NOMO-1 treated with DMSO at 0.1 percent for 48 hours (cell line): Measurements from ENCODE around the gene LRP1.
A peak's percentile ranks its signal among the peaks of the same experiment; 100 is the strongest.
"Not testable (repeated sequence)": the region's sequence is repeated elsewhere in the genome, so short reads cannot be mapped to it uniquely, and the experiment has no call there.

ENCODE experiments used
- DNase-seq: peaks from one replicate; lab custom pipeline; 2025; ENCODE audit not compliant: unreplicated experiment; lab: John Stamatoyannopoulos, UW

The LRP1 gene

GRCh38 chr12:57110104-57111030, 17.9 kb upstream of the LRP1 start:
- DNase-seq, result peak; percentile 77

DNA sequence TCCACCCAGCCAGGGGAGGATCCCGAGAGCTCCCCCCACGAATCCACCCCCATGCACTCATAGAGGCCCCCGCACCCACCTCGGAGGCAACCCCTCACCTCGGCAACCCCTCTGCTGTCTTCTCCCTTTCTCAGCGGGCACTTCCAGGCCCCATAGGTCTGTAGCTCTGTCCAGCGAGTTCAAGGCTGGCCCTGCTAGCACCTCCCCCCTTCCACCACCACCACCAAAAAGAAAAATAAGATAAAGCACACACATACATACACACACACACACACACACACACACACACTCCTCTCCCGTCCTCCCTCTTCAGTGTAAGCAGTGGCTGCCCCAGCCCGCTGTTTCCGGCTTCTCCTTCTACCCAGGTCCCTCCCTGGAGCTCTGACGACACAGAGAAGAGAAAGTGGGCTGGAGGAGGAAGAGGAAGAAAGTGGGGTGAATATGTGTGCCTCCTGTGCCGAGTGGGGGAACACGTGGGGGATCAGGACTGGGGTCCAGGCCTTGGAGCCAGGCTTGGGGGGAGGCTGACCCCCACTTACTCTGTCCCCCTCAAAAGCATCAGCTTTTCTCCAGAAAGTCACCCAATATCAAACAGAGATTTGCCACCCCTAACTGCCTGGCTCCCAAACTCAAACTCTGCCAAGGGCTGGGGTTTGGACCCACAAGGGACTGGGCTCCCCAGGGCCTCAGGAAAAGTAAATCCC, 17.1 kb upstream of the LRP1 start, which contains the start of gene STAT6:
Gene STAT6, minus strand, starts transcription at position 332 of the 704 bp plus-strand sequence. CDS start 3,084 bp downstream, outside the sequence.
- peak; percentile 95 for DNase-seq

DNA sequence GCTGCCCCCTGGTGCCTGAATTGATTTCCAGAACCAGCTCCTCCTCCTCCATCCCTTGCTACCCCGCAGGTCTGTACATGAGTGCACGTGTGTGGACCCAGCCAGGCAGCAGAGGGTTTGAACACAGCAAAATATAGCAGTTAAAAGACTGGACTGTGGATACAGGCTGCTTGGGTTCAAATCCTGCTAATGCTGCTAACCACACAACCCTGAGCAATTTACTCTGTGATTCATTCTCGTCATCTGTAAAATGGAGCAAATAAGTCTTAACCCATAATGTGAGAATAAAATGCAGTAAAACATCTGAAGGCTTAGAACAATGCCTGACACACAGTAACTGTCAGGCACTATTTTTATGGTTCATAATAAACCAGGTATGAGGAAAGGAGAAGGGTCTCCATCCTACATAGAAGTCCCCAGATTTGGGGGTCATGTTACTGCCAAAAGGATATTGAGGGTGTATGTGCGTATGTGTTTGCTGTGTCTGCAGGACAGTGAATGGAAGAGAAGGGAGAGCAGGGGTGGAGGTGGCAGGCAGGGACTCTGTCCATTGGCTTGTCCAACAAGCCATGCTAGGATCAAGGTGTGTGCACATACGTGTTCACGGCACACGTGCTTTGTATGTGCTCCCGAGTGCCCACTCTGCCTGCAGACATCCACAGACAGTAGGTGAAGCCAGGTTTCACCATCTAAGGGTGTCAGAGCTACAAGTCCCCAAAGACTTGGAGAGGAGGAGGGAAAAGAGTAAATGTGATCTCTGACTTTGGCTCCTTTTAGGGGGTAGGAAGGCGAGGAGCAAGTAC, 15.6 kb upstream of the LRP1 start:
- DNase-seq, result no peak

GRCh38 chr12:57116580-57117281, 11.6 kb upstream of the LRP1 start:
- no peak for DNase-seq

DNA sequence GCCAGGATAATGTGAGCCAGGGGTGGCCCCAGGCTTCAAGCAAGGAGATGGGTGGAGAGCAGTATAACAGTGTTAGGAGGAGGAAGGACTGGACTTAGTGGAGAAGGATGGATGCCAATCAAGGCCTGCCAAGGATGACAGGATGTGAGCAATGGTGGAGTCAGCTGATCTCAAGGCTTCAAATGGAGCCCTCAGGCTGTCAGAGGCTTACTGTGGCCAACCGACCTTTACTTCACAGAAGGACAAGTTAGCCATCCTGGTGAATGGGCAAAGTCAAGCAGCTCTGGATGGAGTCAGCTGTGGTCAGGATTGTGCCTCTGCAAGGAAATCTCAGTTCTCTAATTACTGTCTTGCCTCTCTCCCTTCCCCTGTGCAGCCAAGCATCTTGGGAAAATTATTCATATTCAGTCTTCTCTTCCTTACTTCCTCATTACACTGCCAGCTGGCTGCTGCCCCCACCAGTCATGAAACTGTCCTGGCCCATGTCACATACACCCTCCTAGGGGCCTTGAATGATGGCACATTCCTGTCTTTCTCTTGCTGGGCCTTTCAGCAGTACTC, 9.5 kb upstream of the LRP1 start:
- DNase-seq, result peak; percentile 76

GRCh38 chr12:57119294-57120085, 8.8 kb upstream of the LRP1 start:
- DNase-seq, result no peak

GRCh38 chr12:57120718-57121117, 7.6 kb upstream of the LRP1 start:
- not testable (repeated sequence) for DNase-seq

GRCh38 chr12:57123813-57124212, 4.5 kb upstream of the LRP1 start:
- no peak for DNase-seq

DNA sequence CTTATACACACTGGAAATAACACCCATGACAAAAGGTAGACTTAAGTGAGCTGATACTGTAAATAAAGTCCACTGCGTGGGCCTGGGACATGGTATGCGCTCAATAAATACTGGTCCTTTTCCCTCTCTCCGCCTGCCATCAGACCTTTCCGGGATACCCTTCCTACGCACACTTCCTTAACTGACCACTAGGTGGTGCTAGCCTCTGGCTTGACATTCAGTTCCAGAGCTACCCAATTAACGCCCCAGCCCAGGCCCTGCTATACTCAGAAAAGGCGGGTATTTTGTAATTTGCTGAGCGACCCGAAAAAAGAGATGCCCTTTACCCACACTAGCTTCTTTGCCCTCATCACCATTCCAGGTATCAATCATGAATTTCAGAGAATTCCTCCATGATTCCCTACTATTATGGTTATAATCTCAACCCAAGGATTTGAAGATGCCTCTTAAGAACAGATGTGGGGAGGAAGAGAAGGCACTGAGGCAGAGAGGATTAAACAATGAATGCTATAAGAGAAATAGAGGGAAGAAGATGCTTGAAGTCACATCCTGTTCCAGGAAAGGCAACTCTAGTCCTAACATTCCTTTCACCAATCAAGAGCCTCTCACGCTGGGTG, 3.9 kb upstream of the LRP1 start:
- peak; percentile 79 for DNase-seq

- DNase-seq, result no peak
These were observed 2.2 kb upstream of the LRP1 start for GRCh38 chr12:57126061-57126460.

DNA sequence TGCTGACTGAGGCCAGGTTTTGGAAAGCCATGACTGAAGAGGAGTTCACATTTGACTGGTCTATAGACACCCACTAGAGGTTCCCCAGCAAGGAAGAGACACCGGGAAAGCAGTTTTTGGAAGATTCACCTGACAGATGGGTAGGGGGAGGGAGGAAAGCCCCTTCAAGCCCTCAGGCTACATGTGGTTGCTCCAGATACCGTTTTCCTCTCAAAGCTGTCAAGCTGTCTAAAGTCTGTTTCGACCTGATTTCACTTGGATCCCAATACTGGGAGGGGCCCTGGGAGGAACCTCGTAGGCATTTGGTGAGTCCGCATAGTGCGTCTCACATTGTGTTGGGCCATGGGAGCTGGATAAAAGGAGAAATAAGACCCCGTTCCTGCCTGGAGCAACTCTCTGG, 1.7 kb upstream of the LRP1 start:
- no peak for DNase-seq

GRCh38 chr12:57127101-57127725, 1.1 kb upstream of the LRP1 start:
- DNase-seq, result peak; percentile 32

GRCh38 chr12:57128519-57129247, 400 bp downstream of the LRP1 start:
- DNase-seq, result no peak

GRCh38 chr12:57129321-57129842, 1.1 kb downstream of the LRP1 start:
- DNase-seq, result no peak

DNA sequence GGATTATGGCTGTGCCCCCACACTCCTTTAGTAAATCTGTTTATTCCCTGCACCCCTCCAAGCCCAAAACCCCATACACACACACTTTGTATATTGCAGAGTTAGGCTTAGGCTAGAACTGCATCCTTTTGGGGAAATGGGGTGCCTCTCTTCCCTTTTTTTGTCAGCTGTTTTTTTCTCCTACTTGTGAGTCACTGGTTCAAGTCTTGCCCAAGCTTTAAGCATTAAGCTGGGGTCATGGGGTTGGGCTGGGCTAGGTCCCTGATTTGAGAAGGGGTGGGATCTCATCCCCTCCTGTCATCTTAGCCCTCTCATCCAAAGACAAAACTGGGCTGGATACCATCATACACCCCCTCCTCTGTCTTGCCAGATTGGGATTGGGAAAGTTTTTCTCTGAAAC, 1.6 kb downstream of the LRP1 start:
- peak; percentile 73 for DNase-seq

- no peak for DNase-seq
These were observed 2.7 kb downstream of the LRP1 start for GRCh38 chr12:57130941-57131340.

GRCh38 chr12:57131896-57132744, 3.8 kb downstream of the LRP1 start:
- no peak for DNase-seq
